Ishikawa (cell line): ENCODE results near the gene SLIT3.

Source experiments
- CEBPB ChIP-seq: IDR thresholded peaks from 2 replicates; pipeline ENCODE4 v1.6.1; 2012
- CREB1 ChIP-seq: IDR thresholded peaks from 2 replicates; pipeline ENCODE4 v1.6.1; 2012; ENCODE audit warnings: low read depth
- EGR1 ChIP-seq: IDR thresholded peaks from 2 replicates; pipeline ENCODE4 v1.6.1; 2012
- EP300 ChIP-seq: IDR thresholded peaks from 2 replicates; pipeline ENCODE4 v1.6.1; 2012; ENCODE audit warnings: borderline replicate concordance
- FOXM1 ChIP-seq: IDR thresholded peaks from 2 replicates; pipeline ENCODE4 v1.6.1; 2012; ENCODE audit warnings: low read depth, borderline replicate concordance
- MAX ChIP-seq: IDR thresholded peaks from 2 replicates; pipeline ENCODE4 v1.6.1; 2012
- NFIC ChIP-seq: IDR thresholded peaks from 2 replicates; pipeline ENCODE4 v1.6.1; 2012
- RAD21 ChIP-seq: IDR thresholded peaks from 2 replicates; pipeline ENCODE4 v1.6.1; 2012; ENCODE audit warnings: low read depth
- TAF1 ChIP-seq: IDR thresholded peaks from 2 replicates; pipeline ENCODE4 v1.6.1; 2012; ENCODE audit warnings: low read depth, mild to moderate bottlenecking
- TCF12 ChIP-seq: IDR thresholded peaks from 2 replicates; pipeline ENCODE4 v1.6.1; 2012; ENCODE audit warnings: low read depth
- TEAD4 ChIP-seq: IDR thresholded peaks from 2 replicates; pipeline ENCODE4 v1.6.1; 2012
- YY1 ChIP-seq: IDR thresholded peaks from 2 replicates; pipeline ENCODE4 v1.6.1; 2012; ENCODE audit warnings: low read depth
- ZBTB7A ChIP-seq: IDR thresholded peaks from 2 replicates; pipeline ENCODE4 v1.6.1; 2012; ENCODE audit warnings: low read depth
- TF ChIP-seq, protein P1 (sequence below): IDR thresholded peaks from 2 replicates; pipeline ENCODE4 v1.6.1; 2012
- TF ChIP-seq, protein P2 (sequence below): IDR thresholded peaks from 2 replicates; pipeline ENCODE4 v1.6.1; 2012; ENCODE audit warnings: low read depth, mild to moderate bottlenecking

Gene SLIT3

GRCh38 chr5:168847511-168848073 lies 453.3 kb downstream of the SLIT3 start:
- TF ChIP-seq CEBPB: no peak
- TF ChIP-seq TAF1: no peak
- no peak for TF ChIP-seq NFIC
- TF ChIP-seq TEAD4: no peak
- TF ChIP-seq YY1: no peak
- TF ChIP-seq TCF12: no peak
- TF ChIP-seq, protein P1, sequence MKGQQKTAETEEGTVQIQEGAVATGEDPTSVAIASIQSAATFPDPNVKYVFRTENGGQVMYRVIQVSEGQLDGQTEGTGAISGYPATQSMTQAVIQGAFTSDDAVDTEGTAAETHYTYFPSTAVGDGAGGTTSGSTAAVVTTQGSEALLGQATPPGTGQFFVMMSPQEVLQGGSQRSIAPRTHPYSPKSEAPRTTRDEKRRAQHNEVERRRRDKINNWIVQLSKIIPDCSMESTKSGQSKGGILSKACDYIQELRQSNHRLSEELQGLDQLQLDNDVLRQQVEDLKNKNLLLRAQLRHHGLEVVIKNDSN: no peak
- TF ChIP-seq MAX: no peak
- no peak for TF ChIP-seq EGR1

DNA sequence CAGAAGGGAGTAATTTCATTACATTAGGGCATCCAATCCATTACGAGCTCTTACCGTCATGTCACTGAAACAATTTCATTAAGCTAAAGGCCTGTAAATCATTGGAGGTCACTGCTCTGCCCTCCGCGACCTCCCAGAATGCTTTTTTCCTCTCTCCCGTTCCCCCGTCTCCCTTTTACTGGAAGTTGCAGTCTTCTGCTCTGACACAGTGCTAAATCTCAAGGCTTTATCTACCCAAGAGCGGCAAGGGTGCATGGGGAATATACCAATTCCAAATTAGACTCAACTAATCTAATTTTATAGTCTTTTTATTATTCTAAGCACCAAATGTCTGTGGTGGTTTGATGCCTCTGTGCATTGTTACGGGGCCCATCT lies 456.0 kb downstream of the SLIT3 start:
- TF ChIP-seq MAX: no peak

DNA sequence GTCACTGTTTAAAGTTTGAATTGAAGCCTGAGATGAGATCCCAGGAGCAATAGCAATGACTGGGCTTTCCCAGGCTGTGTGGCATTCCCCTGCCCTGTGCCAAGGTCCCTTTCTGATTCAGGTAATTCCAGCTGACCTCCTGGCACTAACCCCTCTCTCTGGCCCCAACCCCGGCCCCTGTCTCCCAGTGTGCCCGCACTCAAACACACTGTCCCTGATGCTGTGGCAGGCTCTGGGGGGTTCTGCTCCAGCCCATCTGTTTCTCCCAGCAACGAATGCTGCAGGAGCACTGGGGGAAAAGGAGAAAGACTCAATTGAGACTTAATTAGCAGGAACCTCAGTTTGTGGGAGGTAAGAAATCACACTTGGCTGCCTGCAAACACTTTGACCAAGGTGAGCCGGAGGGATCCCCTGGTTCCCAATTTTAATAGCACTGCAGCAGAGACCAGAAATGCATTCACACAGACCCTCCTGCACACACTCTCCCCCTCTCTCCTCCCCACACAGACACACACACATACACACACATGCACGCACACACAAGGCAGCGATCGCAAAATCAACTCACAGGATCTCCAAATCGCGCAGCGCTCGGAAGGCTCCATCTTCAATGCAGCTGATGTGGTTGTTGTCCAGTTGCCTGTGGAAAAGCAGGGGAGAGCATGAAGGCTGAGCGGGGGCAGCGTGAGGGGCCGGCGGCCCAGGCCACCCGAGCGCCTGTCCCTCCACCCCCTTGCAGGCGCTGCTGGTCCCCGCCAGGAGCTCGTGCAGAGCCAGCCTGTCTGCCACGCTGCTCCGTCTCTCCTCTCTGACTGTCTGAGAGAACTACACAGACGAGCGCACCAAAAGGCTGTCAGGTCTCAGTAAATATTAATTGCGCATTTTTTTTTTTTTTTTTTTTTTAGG lies 456.7 kb downstream of the SLIT3 start:
- no peak for TF ChIP-seq ZBTB7A
- TF ChIP-seq CREB1: no peak
- TF ChIP-seq, protein P1: no peak
- TF ChIP-seq TAF1: no peak
- no peak for TF ChIP-seq RAD21
- TF ChIP-seq CEBPB: no peak
- no peak for TF ChIP-seq FOXM1
- TF ChIP-seq EP300: no peak
- TF ChIP-seq EGR1: no peak
- no peak for TF ChIP-seq NFIC
- TF ChIP-seq YY1: no peak
- TF ChIP-seq, protein P2, sequence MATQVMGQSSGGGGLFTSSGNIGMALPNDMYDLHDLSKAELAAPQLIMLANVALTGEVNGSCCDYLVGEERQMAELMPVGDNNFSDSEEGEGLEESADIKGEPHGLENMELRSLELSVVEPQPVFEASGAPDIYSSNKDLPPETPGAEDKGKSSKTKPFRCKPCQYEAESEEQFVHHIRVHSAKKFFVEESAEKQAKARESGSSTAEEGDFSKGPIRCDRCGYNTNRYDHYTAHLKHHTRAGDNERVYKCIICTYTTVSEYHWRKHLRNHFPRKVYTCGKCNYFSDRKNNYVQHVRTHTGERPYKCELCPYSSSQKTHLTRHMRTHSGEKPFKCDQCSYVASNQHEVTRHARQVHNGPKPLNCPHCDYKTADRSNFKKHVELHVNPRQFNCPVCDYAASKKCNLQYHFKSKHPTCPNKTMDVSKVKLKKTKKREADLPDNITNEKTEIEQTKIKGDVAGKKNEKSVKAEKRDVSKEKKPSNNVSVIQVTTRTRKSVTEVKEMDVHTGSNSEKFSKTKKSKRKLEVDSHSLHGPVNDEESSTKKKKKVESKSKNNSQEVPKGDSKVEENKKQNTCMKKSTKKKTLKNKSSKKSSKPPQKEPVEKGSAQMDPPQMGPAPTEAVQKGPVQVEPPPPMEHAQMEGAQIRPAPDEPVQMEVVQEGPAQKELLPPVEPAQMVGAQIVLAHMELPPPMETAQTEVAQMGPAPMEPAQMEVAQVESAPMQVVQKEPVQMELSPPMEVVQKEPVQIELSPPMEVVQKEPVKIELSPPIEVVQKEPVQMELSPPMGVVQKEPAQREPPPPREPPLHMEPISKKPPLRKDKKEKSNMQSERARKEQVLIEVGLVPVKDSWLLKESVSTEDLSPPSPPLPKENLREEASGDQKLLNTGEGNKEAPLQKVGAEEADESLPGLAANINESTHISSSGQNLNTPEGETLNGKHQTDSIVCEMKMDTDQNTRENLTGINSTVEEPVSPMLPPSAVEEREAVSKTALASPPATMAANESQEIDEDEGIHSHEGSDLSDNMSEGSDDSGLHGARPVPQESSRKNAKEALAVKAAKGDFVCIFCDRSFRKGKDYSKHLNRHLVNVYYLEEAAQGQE: no peak

DNA sequence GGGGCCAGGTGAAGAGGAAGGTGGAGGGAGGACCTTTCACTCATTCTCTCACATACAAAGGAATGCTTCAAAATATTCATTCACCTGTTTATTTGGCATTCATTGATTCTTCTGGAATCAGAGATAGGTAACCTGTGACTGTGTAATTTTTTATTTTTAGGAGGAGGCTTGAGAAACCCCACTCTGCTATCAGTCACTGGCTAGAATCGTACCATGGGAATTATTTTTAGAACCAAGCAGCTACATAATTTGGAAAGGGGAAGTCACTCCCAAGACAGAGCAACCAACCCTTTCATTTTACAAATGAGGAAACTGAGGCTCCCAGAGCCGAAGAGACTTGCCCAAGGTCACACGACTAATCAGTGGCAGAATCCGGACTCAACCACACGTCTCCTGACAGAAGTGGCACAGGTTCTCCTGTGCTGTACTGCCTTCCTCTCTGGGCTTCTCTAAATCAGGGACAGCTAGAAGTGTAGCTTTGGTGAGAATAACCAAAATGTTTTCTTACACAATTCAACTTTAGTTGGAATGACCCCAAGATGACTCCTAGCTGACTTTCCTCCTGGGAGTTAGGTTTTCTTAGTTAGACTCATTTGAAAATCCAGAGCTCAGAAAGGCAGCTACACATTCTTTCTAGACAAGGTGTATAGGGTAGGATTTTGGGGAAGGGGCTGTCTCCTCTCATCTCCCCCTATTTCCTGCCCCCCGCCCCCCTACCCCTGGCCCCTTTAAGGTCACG lies 457.5 kb downstream of the SLIT3 start:
- TF ChIP-seq FOXM1: no peak
- no peak for TF ChIP-seq RAD21
- no peak for TF ChIP-seq NFIC

DNA sequence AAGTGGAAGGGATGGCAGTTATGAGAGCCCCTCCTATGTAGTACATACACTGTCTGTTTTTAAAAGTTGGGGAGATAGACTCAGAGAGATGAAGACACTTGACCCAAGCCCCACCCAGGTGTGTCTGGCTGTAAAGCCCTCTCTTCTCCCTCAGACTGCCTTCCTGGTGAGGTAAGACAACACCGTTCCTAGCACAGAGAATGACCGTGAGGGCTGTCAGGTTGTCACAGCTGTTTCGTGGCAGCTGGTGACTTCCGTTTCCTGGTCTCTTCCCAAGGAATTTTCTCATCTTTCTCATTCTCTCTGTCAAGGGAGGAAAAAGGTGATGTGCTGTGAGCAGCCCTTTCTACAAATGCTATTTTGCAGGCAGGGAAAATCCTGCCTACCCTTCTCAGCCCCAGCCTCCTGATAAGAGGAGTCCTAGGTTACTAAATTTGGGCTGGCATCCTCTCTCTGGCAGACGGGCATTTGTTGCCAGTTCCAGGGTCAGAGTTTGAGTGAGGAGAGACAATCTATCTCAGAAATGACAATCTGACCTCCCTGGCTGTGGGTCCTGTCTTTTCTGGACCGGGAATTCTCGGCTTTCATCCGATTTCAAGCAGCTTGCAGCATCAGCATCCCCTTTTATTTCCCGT lies 458.3 kb downstream of the SLIT3 start:
- TF ChIP-seq MAX: no peak
- no peak for TF ChIP-seq NFIC
- no peak for TF ChIP-seq RAD21
- TF ChIP-seq TEAD4: no peak
- no peak for TF ChIP-seq FOXM1
- TF ChIP-seq, protein P1: no peak
- no peak for TF ChIP-seq TAF1
- TF ChIP-seq EP300: no peak
- TF ChIP-seq, protein P2: no peak
- TF ChIP-seq YY1: no peak
- TF ChIP-seq CREB1: no peak
- TF ChIP-seq EGR1: no peak
- TF ChIP-seq ZBTB7A: no peak
- TF ChIP-seq TCF12: no peak
